Activated gamma-delta T cell treated with Interleukin-2 at 50 U/mL for 16 hours (primary cell): ENCODE results near the gene TMOD4.

ENCODE experiments used
- DNase-seq: peaks from one replicate; pipeline ENCODE4 v3.0.0-alpha.2; 2020

The TMOD4 gene

DNA sequence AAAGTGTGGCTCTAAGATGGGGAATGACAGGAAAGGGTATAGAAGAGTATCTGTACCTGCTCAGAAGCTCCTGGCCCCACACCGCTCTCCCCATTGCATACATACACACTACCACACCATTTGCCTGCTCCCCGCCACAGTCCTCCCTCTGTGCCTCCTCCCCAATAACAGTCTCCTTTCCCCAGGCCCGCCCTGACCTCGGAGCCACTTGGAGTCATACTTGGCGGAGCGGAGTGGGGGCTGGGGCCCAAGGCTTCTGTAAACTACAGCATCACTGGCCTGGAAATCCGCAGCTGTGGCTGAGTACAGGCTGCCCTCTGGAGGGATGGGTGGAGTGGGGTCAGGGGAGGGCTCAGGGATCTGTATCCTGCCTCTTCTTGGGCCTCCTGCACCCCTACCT, 38.0 kb downstream of the TMOD4 start:
- DNase-seq = no peak

DNA sequence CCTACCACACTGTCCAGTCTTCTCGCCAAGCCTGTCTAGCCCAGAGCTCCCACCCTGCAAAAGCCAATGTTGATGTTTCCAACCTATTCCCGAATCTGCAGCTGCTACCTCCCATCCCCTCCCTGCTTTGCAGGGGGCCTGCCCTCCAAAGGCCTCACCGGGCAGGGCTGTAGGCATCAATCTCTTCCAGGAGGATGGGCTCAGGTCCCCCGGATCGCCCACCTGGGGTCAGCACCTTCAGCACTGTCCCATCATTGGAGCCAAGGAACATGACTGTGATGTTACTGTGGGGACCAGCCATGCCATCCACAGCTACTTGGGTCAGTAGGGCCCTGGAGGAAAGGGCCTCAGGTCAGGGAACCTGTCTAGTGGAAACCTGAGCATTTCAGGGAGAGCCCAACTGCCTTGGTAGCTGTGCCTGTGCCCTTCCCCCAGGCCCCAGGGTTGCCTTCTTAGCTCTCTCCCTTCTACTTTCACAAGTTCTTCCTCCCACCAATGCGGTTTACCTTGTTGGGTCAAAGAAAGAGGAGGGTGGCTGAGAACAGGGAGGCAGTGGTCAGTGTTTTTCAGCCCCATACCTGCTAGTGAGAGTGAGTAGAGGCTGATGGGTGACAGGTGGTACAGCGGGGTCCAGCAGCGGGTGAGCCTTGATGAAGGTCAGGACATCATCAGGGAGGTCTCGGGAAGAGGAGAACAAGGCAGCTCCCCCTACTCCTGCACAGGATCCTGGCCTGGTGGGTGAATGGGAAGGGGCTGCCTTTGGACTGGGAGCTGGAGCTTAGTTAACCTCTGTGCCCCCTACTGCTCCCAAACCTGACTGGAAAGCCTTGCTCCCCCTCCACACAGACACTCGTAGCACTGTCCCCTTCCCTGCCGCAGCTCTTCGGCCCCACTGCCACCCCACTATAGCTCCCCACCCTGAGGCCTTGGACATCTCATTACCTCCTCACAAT, 40.1 kb downstream of the TMOD4 start:
- no peak for DNase-seq

DNA sequence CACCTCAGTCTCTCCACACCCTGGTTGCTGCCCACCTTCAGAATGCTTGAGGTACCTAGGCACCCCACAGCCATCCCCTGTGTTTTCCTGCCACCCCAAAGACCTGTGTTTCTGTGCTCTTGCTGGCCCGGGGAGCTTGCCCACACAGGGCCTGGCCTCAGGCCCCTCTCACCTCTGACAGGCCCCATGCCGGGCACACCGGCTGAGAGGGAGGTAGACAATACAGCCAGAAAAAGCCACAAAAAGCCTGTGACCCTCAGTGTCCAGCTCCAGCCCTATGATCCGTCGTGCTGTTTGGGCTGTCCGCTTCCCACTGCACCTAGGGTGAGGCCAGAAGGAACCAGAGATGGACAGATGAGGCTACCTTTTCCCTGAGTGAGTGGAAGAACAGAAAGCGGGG, 40.8 kb downstream of the TMOD4 start:
- DNase-seq = no peak

DNA sequence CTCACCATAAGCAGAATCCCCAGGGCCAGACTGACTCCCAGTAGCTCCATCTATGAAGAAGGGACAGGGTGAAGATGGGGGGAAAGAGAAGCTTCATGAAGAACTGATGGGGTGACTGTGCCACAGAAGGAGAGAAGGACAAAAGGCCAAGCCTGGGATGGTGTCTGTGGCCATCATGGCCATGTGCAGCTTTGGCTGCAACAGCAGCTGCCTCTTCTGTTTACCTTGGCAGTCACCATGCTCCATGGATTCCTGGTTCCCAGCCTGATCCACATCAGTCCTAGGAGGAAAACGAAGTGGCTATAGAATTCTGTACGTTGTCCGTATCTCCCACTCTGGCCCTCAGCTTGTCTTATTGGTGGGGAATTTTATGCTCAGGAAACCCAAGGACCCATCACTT, 41.4 kb downstream of the TMOD4 start:
- DNase-seq = no peak

DNA sequence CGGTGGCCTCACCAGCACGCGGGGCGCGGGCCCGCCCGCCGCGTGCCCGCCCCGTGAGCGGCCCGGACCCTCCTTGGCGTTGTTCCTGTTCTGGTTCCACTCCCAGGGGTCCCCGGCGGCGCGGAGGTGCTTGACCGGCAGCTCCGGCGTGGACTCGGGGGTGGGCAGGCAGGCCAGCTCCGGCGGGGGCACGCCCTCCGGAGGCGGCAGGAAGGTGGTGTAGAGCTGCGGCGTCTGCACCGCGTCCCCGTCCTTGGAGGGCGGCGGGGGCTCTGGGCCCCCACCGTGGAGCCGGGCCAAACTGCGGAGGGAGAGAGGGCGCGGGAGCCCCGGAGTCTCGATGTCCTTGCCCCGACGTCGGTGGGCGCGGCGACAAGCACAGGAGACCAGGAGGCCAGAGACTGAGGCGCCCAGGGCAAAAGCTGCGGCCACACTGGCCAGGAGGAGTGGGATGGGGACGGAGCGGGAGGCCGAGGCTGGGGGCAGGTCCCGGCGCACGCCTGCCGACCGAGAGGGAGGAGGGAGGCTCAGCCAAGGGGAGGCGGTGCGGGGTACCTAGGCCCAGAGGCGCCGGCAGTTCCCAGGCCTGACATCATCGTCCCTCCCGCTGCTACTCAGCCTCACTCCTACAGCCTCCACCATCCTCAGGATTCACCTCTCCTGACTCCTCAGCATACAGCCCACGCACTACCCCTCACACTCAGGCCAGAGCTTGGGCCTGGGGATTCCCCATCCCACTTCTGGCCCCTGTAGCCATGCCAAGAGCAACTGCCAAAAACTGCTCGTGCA, 42.6 kb downstream of the TMOD4 start:
- DNase-seq = no peak

DNA sequence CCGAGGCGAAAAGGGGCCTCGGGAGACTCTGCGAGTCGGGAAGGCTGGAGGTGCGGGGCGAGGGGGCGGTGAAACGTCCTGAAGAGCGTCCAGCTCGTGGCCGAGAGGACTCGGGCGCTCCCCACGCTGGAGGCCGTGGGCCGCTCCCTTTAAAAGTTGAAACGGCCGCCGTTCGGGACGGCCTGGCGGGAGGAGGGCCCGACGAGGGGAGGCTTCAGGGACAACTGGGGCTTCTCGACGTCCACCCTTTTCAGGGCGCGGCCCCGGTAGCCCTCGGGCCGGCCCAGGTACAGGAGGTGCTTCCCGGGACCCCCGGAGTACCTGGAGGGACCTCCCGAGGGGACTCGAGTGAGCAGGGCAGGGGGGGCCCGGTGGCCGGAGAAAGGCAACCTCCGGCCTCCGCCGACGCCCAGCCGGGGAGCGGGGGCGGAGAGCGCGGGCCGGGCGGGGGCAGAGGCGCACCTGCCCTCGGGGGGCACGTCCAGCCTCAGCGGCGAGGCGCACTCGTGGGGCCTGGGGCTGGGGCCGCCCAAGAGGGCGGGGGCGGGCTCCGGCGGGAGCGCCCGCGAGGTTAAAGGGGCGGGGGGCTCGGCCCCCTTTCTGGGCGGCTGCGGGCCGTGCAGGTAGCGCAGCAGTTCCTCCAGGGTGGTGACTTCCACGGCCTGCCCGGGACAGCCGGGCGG, 43.3 kb downstream of the TMOD4 start:
- no peak for DNase-seq

DNA sequence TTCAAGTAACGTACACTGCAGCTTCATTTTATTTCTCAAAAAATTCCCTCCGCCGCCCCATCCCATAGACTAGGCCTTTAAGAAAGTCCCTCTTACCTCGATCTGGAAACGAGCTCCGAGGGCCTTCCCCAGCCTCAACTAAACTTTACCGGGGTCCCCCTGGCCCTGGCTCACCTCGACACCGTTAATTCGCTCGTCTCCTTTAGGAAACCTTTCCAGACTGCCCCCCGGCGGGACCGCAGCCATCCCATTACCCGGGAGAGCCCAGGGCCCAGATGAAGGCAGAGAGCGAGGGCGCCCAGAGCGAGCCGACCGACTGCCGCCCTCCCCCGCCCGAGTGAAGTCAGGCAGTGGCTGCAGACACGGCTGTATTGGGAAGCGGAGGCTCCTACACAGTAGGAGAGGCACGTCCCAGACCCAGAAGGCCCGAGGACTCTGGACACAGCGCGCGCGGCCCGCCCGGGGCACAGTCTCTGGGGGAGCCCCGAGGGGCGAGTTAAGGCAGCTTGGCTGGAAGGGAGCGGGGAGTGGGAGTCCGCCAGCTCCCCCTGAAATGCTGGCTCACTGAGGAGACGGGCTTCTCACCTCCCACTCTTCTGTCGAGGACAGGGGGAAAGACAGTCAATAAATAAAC, 44.0 kb downstream of the TMOD4 start:
- DNase-seq = no peak

DNA sequence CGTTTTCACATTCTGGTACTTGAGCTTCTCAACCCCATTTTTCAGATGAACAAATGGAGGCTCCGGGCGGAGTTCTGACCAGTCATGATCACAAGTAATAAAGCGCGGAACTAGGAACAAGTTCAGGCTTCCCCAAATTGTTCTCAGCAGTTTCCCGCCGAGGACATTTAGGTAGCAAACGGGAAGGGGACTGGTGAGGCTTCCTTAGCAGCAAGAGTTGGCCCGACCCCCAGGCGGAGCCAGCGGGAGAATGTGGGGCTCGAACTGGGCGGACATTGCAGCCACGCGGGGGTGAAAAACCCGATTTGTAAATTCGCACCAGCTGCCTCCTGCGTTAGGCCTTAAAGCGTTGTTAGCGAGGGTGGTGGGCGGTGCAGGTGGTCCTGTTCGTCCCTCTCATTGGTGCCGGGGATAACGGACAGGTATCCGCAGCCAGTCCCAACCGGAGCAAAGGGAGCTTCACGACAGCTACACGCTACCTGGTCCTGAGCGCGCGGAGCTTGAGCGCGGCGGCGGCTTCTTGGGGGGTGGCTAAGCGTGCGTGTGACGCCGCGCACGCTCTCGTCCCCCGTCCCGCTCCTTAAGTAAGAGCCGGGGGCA, 44.7 kb downstream of the TMOD4 start:
- DNase-seq = peak; percentile 76

DNA sequence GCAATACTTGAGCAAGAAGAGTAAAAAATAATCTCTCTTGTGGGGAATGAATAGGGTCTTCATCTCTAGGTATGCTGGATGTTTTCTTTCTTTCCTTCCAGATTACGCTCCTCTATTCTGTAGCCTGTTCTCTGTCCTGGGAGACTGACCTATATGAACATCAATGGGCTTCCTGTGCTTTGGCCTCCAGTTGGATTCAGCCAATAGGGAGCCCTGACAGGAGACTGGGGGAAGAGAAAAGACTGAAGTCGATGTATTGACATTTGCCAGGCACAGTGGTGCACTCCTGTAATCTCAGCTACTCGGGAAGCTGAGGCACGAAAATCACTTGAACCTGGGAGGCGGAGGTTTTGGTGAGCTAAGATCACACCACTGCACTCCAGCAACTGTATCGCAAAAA, 47.0 kb downstream of the TMOD4 start:
- no peak for DNase-seq

DNA sequence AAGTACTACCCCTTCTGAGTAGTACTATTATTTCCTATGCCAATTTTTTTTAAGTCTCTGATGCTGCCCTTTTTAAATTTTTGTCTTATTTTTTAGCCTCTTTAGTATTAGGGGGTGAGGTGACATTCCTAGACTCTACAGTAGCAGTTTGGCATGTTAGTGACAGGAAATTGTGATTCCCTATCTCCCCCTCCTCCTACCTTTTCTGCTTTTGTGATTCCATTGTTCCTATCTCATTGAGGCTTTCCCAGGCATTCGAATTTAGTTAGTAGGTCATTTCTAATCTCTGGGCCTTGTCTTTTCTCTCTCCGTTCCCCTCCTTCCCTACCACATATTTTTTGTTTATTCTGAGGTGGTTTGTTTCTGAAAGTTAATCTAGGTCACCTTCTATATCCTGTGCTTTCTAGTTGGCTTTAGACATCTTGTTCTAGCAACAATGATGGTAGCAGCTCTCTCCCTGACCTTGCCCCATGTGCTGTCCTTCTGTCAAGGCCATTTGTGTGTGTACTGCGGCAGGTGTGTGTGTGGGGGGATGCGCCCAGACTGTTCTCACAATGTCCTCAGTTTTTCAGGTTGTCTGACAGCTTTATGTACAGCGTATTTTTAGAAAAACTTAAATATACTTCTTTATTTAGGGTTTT, 50.9 kb downstream of the TMOD4 start:
- DNase-seq = no peak
